Stimulated activated CD4-positive, alpha-beta T cell treated with anti-CD3 and anti-CD28 coated beads, Interleukin-15, amount 100 ng/mL, for 1 hour (primary cell): Measurements from ENCODE around the gene RIPOR3.
"Not testable (repeated sequence)": the region's sequence is repeated elsewhere in the genome, so short reads cannot be mapped to it uniquely, and the experiment has no call there.

Experiments used
- DNase-seq, 2 donors: peaks; one replicate each; pipeline ENCODE4 v3.0.0-alpha.2; 2020; ENCODE audit warnings: low read depth in 1 of 2, low spot score in 1 of 2

RIPOR3 gene

GRCh38 chr20:50578061-50578777, 113.1 kb downstream of the RIPOR3 start:
- DNase-seq: no peak

- DNase-seq: no peak
These were observed 113.9 kb downstream of the RIPOR3 start for GRCh38 chr20:50577175-50578018.

- DNase-seq: peak; percentile 31 to 50
These were observed 115.2 kb downstream of the RIPOR3 start for GRCh38 chr20:50575865-50576720.

DNA sequence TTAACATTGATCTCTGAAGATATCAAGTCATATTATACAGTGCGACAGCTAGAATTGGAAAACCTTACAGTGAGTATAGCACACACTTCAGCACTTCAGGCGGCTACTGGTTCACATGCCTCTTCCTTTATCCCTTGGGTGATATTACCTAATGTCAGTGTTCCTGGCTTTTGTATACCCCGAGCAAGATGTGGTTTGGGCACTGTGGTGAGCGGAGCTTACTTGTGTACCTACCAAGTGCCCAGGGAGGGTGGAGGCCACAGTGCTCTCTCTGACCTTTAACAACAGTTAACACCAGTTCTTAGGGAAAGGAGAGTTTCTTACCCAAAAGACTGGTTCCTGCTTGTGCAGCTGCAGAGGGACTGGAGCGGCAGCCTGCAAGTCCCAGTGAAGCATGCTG, 116.8 kb downstream of the RIPOR3 start:
- DNase-seq: no peak

DNA sequence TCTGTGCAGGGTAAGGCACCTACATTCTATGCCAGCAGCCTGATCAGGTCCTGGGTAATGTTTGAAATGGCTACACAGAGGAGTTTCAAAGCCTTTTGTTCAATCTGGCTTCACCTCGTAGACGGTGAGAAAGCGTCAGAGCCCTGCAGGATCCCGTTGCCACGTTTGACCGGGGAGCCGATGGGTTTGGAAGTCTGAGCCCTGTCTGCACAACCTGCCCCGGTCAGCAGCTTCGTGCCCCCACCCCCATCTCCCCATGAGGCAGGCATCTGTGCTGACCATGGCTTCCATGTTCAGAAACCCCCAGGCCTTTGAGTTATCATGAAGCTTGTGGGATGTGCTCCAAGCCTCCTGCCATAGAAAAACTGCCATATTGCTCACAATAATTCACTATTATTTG, 117.2 kb downstream of the RIPOR3 start:
- DNase-seq: no peak

GRCh38 chr20:50572938-50573777, 118.2 kb downstream of the RIPOR3 start:
- no peak for DNase-seq

GRCh38 chr20:50571466-50571865, 119.9 kb downstream of the RIPOR3 start:
- DNase-seq: no peak

- DNase-seq: no peak
These were observed 121.2 kb downstream of the RIPOR3 start for GRCh38 chr20:50569864-50570836.

DNA sequence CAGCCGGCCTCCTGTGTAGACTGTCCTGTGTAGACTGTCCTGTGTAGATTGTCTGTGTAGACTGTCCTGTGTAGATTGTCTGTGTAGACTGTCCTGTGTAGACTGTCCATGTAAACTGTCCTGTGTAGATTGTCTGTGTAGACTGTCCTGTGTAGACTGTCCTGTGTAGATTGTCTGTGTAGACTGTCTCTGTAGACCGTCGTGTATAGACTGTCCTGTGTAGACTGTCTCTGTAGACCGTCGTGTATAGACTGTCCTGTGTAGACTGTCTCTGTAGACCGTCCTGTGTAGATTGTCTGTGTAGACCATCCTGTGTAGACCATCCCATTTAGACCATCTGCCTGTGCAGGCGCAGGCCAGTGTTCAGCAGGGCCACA, 121.9 kb downstream of the RIPOR3 start:
- DNase-seq: not testable (repeated sequence)

- DNase-seq: no peak
These were observed 122.8 kb downstream of the RIPOR3 start for GRCh38 chr20:50568549-50568942.

DNA sequence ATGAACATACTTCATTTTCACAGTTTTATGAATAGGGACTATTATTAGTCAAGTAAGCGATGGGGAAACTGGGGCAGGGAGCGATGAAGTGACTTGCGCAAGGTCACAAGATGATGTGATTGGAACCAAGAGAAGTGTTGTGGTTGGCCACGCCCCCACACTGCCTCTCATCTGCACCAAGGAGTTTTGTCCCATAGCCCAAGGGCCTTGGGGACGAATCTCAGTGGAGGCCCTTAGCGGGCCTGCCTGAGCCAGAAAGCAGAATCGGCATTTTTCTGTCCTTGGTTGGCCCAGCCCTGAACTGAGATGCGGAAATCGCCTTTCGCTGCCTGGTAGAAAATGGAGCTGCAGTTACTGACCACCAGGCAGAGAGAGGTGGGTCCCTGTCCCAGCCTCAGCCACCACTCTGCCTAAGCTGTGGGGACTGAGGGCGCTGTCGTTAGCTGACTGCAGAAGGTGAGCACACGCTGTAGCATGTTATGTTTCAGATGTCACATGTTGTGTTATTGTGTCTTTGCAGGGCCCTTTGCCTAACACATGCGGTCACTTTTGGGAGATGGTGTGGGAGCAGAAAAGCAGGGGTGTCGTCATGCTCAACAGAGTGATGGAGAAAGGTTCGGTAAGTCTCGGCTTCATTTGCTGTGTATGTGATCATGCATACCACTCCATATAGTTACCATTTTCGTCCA, 123.3 kb downstream of the RIPOR3 start:
- no peak for DNase-seq

- DNase-seq: no peak
These were observed 125.5 kb downstream of the RIPOR3 start for GRCh38 chr20:50565871-50566270.

DNA sequence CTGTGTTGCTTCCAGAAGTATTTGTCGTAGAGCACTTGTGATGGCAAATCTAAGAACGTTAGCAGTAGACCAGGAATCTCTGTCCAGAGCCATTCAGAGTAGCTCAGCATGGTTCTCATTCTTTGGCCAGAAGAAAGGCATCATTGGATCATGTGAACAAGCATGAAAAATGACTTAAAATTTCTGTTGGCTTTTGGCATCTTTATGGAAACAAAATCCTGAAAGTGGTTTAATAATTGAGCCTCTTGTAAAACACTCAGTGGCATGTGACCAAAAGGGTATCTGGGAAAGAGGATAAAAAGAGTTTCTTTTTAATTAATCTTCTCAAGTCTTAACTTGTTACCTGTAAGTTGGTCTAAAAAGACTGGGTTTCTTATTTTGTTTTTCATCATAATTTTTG, 126.0 kb downstream of the RIPOR3 start:
- no peak for DNase-seq

GRCh38 chr20:50563133-50563944, 128.0 kb downstream of the RIPOR3 start:
- DNase-seq: no peak

DNA sequence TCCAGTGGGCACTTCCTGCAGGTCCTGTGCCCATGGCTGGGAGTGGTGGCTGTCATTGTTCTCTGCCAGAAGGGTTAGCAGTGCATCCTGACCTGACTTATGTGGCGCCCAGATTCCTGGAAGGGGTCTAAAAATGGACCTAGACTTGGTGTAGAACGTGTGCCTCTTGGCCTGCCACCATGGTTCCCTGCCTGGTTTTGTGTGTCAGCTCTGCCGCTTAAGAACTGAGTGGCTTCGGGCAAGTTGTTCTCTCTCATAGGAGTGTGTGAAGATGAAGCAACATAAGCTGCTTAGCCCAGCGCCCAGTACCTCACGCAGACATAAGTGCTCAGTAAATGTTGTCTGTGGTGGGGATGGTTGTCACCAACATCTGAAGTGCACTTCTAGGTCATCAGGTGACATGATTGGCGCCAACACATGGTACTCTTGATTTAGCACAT, 129.1 kb downstream of the RIPOR3 start:
- DNase-seq: no peak

- peak; percentile 17 to 31 for DNase-seq
These were observed 129.8 kb downstream of the RIPOR3 start for GRCh38 chr20:50561379-50562078.

DNA sequence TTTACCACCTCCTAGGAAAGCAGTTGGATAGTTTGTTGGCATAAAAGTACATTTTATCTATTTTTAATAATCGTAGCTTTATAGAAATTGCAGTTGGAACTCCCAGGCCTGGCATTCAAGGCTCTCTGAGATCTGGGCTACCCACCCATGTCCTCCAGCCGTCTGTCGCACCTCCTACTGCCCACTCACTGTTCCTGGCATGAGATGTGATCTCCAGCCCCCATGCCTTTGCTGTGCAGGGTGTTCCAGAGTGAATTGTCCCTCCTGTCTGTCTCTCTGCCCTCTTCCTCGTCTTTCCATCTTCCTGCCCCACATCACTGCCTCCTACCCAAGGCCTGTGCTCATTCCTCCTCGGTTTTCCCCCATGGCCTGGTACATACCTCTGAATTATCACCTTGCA, 130.5 kb downstream of the RIPOR3 start:
- no peak for DNase-seq
